Gastroesophageal sphincter (tissue), 4 donors: ENCODE results near the gene MTREX. TPM values are rescaled to one million over a fixed set of nuclear protein-coding genes. Genes with fewer than 3 reads are reported as not detected.

Experiments used
- ATAC-seq: fragments of 150-250 bp; one replicate; pipeline ENCODE4 v1.9.1; 2016; ENCODE audit warnings: mild to moderate bottlenecking, moderate library complexity
- H3K27ac ChIP-seq, 4 donors: fragments of 200-600 bp; sonication (generic) in 3 of 4; 1 replicate in 3 of 4; 2 replicates in 1 of 4; pipeline ENCODE4 v1.5.1; 2016 to 2019
- H3K27me3 ChIP-seq: fragments of 200-600 bp; sonication (generic); one replicate; pipeline ENCODE4 v1.5.1; 2019
- H3K36me3 ChIP-seq, 2 donors: fragments of 200-600 bp; sonication (generic); one replicate each; pipeline ENCODE4 v1.5.1; 2019; ENCODE audit warnings: control low read depth in 1 of 2
- H3K4me1 ChIP-seq, 3 donors: fragments of 200-600 bp; sonication (generic); 1 replicate in 2 of 3; 2 replicates in 1 of 3; pipeline ENCODE4 v1.5.1; 2016 to 2019; ENCODE audit warnings: control low read depth in 2 of 3
- H3K4me3 ChIP-seq, 2 donors: fragments of 200-600 bp; sonication (generic); one replicate each; pipeline ENCODE4 v1.5.1; 2019; ENCODE audit warnings: mild to moderate bottlenecking in 1 of 2, moderate library complexity in 1 of 2
- H3K9me3 ChIP-seq, 3 donors: fragments of 200-600 bp; sonication (generic); one replicate each; pipeline ENCODE4 v1.5.1; 2017 to 2019; ENCODE audit warnings: control low read depth in 2 of 3
- EP300 ChIP-seq: sonication (generic); formaldehyde crosslinking; IDR thresholded peaks from one replicate; pipeline ENCODE4 v1.6.1; 2017; ENCODE audit warnings: antibody characterized with exemption, mild to moderate bottlenecking
- POLR2A ChIP-seq, 2 donors: fragments of 450-650 bp; IDR thresholded peaks; one replicate each; pipeline ENCODE4 v1.6.1; 2017; ENCODE audit warnings: antibody characterized with exemption in 2 of 2, mild to moderate bottlenecking in 2 of 2, moderate library complexity in 1 of 2
- POLR2AphosphoS5 ChIP-seq: sonication (generic); formaldehyde crosslinking; IDR thresholded peaks from one replicate; pipeline ENCODE4 v1.6.1; 2017; ENCODE audit warnings: antibody characterized with exemption
- WGBS, 2 donors: methylation state at CpG; one replicate each; pipeline ENCODE4 v1.1.5; 2018; ENCODE audit warnings: low coverage in 1 of 2; 5-methylcytosine and 5-hydroxymethylcytosine counted together
- total RNA-seq, 4 donors: library from RNA; depleted of rRNA; stranded (reverse); fragments of >200 nt; gene quantifications; one replicate each; pipeline ENCODE4 v1.1.0, GENCODE V29; 2016
- TF ChIP-seq, protein P1 (sequence below), 4 experiments: fragments of 200-600 bp in 2 of 4; fragments of 450-650 bp in 2 of 4; sonication (generic) in 1 of 4; IDR thresholded peaks; one replicate each; pipeline ENCODE4 v1.5.1; 2017 to 2019; ENCODE audit warnings: antibody characterized with exemption in 4 of 4, mild to moderate bottlenecking in 2 of 4, moderate library complexity in 2 of 4

The MTREX gene
- total RNA-seq, 4 donors from 2014 or later, result 55.7 to 93.2 (median 61.5) TPM

DNA sequence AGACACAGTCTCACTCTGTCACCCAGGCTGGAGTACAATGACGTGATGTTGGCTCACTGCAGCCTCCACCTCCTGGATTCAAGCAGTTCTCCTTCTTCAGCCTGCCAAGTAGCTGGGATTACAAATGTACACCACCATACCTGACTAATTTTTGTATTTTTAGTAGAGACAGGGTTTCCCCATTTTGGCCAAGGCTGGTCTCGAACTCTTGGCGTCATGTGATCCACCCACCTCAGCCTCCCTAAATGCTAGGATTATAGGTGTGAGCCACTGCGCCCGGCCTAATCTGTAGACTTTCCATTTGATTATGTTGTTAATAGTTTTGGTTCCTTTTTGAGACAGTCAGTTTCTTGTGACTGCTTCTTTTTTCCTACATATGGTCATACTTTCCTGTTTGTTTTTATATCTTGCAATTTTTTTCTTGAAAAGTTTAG, 31.0 kb downstream of the MTREX start:
- Histone ChIP-seq H3K27ac (no peak overlapping the region), H3K4me3 (no peak overlapping the region), H3K36me3 (peaks cover 0 to 20% of the 10 kb centered on the region in 2 donors), H3K27me3 (no peaks in the 10 kb centered on the region), H3K9me3 (no peaks in the 10 kb centered on the region), H3K4me1 (peaks cover 0 to 26% (median 6%) of the 10 kb centered on the region in 3 donors)
- TF ChIP-seq POLR2AphosphoS5 (no peak), EP300 (no peak), POLR2A (IDR thresholded peaks at IDR 0.05) (no peak)
- TF ChIP-seq, protein P1, sequence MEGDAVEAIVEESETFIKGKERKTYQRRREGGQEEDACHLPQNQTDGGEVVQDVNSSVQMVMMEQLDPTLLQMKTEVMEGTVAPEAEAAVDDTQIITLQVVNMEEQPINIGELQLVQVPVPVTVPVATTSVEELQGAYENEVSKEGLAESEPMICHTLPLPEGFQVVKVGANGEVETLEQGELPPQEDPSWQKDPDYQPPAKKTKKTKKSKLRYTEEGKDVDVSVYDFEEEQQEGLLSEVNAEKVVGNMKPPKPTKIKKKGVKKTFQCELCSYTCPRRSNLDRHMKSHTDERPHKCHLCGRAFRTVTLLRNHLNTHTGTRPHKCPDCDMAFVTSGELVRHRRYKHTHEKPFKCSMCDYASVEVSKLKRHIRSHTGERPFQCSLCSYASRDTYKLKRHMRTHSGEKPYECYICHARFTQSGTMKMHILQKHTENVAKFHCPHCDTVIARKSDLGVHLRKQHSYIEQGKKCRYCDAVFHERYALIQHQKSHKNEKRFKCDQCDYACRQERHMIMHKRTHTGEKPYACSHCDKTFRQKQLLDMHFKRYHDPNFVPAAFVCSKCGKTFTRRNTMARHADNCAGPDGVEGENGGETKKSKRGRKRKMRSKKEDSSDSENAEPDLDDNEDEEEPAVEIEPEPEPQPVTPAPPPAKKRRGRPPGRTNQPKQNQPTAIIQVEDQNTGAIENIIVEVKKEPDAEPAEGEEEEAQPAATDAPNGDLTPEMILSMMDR (IDR thresholded peaks at IDR 0.05), result no peak
- 73 to 78% methylated on average over 2 to 5 of the region's 5 CpGs for WGBS, 2 donors
- ATAC-seq, result no peak

DNA sequence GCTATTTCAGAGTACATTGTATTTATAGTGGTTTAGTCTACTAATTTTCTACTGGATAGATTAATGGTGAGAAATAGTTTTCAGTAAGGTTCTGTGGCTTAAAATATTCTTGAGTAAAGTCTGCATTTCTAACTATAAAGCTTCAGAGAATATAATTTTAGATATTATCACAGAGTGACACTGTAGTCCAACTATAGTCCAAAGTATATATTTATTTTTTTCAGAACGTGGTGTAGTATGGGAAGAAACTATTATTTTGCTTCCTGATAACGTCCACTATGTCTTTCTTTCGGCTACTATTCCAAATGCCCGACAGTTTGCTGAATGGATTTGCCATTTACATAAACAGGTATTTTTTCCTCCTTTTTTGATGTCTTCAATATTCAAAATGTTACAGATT, 35.3 kb downstream of the MTREX start:
- 80% methylated on average over 4 of the region's 4 CpGs for WGBS, 2 donors
- peak overlapping the region in 2 of 4 donors; percentile 3 to 56 for H3K27ac ChIP-seq

DNA sequence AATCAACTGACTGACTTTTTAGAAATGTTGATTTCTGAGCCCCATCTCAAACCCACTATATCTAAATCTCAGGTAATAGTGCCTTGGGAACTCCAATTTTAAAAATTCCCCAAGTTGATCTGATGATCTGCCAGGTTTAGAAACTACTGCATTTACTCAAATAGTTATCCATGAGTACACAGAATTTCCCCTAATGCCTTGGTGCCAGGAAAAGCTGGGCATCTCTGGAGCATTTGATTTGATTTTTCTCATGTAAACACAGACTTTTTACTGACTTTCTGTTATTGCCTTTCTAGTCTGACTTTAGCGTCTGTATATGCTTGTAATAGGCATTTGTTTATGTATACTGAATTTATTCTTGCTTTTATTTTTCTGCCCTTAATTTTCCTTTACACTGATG, 35.8 kb downstream of the MTREX start:
- peaks cover 0 to 30% (median 9%) of the 10 kb centered on the region in 3 donors for H3K4me1 ChIP-seq
- no peaks in the 10 kb centered on the region for H3K9me3 ChIP-seq
- peaks cover 0 to 44% of the 10 kb centered on the region in 2 donors for H3K36me3 ChIP-seq
- H3K27ac ChIP-seq, result peak overlapping the region in 2 of 4 donors; percentile 34 to 56
- TF ChIP-seq, protein P1 (IDR thresholded peaks at IDR 0.05), result no peak
- TF ChIP-seq POLR2AphosphoS5 (no peak), POLR2A (IDR thresholded peaks at IDR 0.05) (no peak), EP300 (no peak)
- no peak overlapping the region for H3K4me3 ChIP-seq
- no peaks in the 10 kb centered on the region for H3K27me3 ChIP-seq
- 38 to 74% methylated on average over 1 of the region's 1 CpG for WGBS, 2 donors
- no peak for ATAC-seq

More for the DNA sequence above, 35.3 kb downstream of the MTREX start:
- no peak for ATAC-seq
- TF ChIP-seq, protein P1 (IDR thresholded peaks at IDR 0.05), result no peak
- no peak for TF ChIP-seq EP300
- no peak for TF ChIP-seq POLR2AphosphoS5
- TF ChIP-seq POLR2A (IDR thresholded peaks at IDR 0.05), result no peak
- Histone ChIP-seq H3K4me1 (peaks cover 0 to 30% (median 9%) of the 10 kb centered on the region in 3 donors), H3K27me3 (no peaks in the 10 kb centered on the region), H3K4me3 (no peak overlapping the region), H3K36me3 (peaks cover 0 to 39% of the 10 kb centered on the region in 2 donors), H3K9me3 (no peaks in the 10 kb centered on the region)

- 38 to 42% methylated on average over 2 of the region's 2 CpGs for WGBS, 2 donors
- ATAC-seq, result no peak
- peaks cover 0 to 53% of the 10 kb centered on the region in 2 donors for H3K36me3 ChIP-seq
- TF ChIP-seq EP300 (no peak), POLR2A (IDR thresholded peaks at IDR 0.05) (no peak), POLR2AphosphoS5 (no peak)
- TF ChIP-seq, protein P1 (IDR thresholded peaks at IDR 0.05), result peak; percentile 80 to 95 (median 85)
- no peaks in the 10 kb centered on the region for H3K9me3 ChIP-seq
- H3K4me3 ChIP-seq, result no peak overlapping the region
- H3K27ac ChIP-seq, result peak overlapping the region in 2 of 4 donors; percentile 34 to 56
- H3K4me1 ChIP-seq, result peaks cover 0 to 25% (median 9%) of the 10 kb centered on the region in 3 donors
- H3K27me3 ChIP-seq, result no peaks in the 10 kb centered on the region
These were observed 36.7 kb downstream of the MTREX start for GRCh38 chr5:55344392-55344992.

DNA sequence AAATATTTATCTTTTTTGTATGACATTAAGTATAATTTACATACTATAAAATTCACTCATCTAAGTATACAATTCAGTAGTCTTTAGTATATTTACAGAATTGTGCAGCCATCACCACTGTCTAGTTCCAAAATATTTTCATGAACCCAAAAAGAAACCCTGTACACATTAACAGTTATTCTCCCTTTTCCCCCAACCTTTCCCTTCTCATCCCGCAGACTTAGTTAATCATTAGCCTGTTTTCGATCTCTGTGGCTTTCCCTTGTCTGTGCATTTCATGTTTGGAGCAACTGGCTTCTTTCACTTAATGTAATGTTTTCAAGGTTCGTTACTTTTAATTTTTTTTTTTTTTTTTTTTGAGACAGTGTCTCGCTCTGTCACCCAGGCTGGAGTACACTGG, 37.5 kb downstream of the MTREX start:
- Histone ChIP-seq H3K4me3 (no peak overlapping the region), H3K36me3 (peaks cover 0 to 62% of the 10 kb centered on the region in 2 donors), H3K4me1 (peaks cover 0 to 22% (median 9%) of the 10 kb centered on the region in 3 donors), H3K9me3 (no peaks in the 10 kb centered on the region), H3K27ac (no peak overlapping the region), H3K27me3 (no peaks in the 10 kb centered on the region)
- no peak for TF ChIP-seq POLR2AphosphoS5
- TF ChIP-seq EP300, result no peak
- TF ChIP-seq, protein P1 (IDR thresholded peaks at IDR 0.05), result no peak
- no peak for TF ChIP-seq POLR2A (IDR thresholded peaks at IDR 0.05)
- no peak for ATAC-seq
- WGBS, 2 donors, result 92 to 95% methylated on average over 3 to 4 of the region's 4 CpGs
